Vagina (tissue), 2 donors: ENCODE data around the gene SPATA33. TPM values are rescaled to one million over a fixed set of nuclear protein-coding genes. Genes with fewer than 3 reads are reported as not detected.
"Not testable (repeated sequence)": the region's sequence is repeated elsewhere in the genome, so short reads cannot be mapped to it uniquely, and the experiment has no call there.

Experiments
- DNase-seq, 2 donors: peaks; one replicate each; pipeline ENCODE4 v3.0.0-alpha.2; 2017; ENCODE audit errors: extremely low spot score in 2 of 2
- H3K27ac ChIP-seq: fragments of 200-600 bp; sonication (generic); one replicate; pipeline ENCODE4 v1.5.1; 2019
- H3K27me3 ChIP-seq: fragments of 200-600 bp; sonication (generic); one replicate; pipeline ENCODE4 v1.5.1; 2019
- H3K36me3 ChIP-seq, 2 donors: fragments of 200-600 bp; sonication (generic); one replicate each; pipeline ENCODE4 v1.5.1; 2017 to 2019
- H3K4me1 ChIP-seq: fragments of 200-600 bp; sonication (generic); one replicate; pipeline ENCODE4 v1.5.1; 2019
- H3K4me3 ChIP-seq, 2 donors: fragments of 200-600 bp; sonication (generic); 1 replicate in 1 of 2; 2 replicates in 1 of 2; pipeline ENCODE4 v1.5.1; 2016 to 2019
- H3K9me3 ChIP-seq: fragments of 200-600 bp; sonication (generic); one replicate; pipeline ENCODE4 v1.5.1; 2019
- POLR2A ChIP-seq, 2 donors: fragments of 450-650 bp; IDR thresholded peaks; one replicate each; pipeline ENCODE4 v1.6.1; 2017; ENCODE audit warnings: antibody characterized with exemption in 2 of 2, mild to moderate bottlenecking in 2 of 2, moderate library complexity in 2 of 2
- POLR2AphosphoS5 ChIP-seq, 2 donors: sonication (generic); formaldehyde crosslinking; IDR thresholded peaks; one replicate each; pipeline ENCODE4 v1.9.0; 2017; ENCODE audit warnings: antibody characterized with exemption in 2 of 2, mild to moderate bottlenecking in 2 of 2, low read depth in 1 of 2; ENCODE audit not compliant: insufficient read depth in 1 of 2
- intact Hi-C: fragments of 100-400 bp; cut with DNase I; formaldehyde crosslinking; loops from one replicate; pipeline ENCODE4 v1.15.1; 2023
- total RNA-seq: library from RNA; depleted of rRNA; stranded (reverse); fragments of >200 nt; gene quantifications from one replicate; pipeline ENCODE4 v1.2.3, GENCODE V29; 2016
- TF ChIP-seq, protein P1 (sequence below), 3 experiments: fragments of 450-650 bp in 2 of 3; fragments of 200-600 bp in 1 of 3; sonication (generic) in 1 of 3; IDR thresholded peaks; one replicate each; pipeline ENCODE4 v1.5.1; 2017 to 2019; ENCODE audit warnings: antibody characterized with exemption in 3 of 3, mild to moderate bottlenecking in 2 of 3, moderate library complexity in 2 of 3

SPATA33 gene
- total RNA-seq, 1 donor from 2014 or later, result 5.2 TPM

DNA sequence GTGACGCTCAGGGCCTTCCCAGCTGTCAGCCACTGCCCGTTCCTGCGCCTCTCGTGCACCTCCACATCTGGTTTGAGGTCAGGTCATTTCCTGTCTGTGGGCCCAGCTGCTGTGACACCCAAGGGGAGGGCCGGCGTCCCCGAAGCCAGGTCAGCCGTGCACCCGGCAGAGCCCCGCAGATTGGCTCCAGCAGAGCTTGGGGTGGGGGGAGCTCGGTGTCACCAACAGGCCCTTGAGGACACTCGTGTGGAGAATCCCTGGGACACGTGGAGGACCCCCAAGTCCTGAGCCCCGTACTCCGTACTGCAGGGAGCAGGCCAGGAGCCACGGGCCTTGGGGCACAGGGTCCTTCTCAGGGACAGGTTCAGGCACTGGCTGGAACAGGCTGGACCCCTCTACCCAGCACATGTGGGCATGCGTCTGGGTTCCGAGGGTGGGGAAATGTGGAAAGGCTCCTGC, 39.1 kb downstream of the SPATA33 start:
- TF ChIP-seq POLR2AphosphoS5 (IDR thresholded peaks at IDR 0.05; ENCODE audit: insufficient read depth in 1 of 2, low read depth in 1 of 2), result no peak
- TF ChIP-seq, protein P1, sequence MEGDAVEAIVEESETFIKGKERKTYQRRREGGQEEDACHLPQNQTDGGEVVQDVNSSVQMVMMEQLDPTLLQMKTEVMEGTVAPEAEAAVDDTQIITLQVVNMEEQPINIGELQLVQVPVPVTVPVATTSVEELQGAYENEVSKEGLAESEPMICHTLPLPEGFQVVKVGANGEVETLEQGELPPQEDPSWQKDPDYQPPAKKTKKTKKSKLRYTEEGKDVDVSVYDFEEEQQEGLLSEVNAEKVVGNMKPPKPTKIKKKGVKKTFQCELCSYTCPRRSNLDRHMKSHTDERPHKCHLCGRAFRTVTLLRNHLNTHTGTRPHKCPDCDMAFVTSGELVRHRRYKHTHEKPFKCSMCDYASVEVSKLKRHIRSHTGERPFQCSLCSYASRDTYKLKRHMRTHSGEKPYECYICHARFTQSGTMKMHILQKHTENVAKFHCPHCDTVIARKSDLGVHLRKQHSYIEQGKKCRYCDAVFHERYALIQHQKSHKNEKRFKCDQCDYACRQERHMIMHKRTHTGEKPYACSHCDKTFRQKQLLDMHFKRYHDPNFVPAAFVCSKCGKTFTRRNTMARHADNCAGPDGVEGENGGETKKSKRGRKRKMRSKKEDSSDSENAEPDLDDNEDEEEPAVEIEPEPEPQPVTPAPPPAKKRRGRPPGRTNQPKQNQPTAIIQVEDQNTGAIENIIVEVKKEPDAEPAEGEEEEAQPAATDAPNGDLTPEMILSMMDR (IDR thresholded peaks at IDR 0.05), result no peak
- no peak for TF ChIP-seq POLR2A (IDR thresholded peaks at IDR 0.05)
- Histone ChIP-seq H3K9me3 (no peaks in the 10 kb centered on the region), H3K27ac (no peak overlapping the region), H3K4me3 (no peak overlapping the region), H3K36me3 (peaks cover 0 to 20% of the 10 kb centered on the region in 2 donors), H3K27me3 (no peaks in the 10 kb centered on the region), H3K4me1 (peaks cover 20% of the 10 kb centered on the region)
- intact Hi-C loops, result no loop called here
- no peak for DNase-seq

DNA sequence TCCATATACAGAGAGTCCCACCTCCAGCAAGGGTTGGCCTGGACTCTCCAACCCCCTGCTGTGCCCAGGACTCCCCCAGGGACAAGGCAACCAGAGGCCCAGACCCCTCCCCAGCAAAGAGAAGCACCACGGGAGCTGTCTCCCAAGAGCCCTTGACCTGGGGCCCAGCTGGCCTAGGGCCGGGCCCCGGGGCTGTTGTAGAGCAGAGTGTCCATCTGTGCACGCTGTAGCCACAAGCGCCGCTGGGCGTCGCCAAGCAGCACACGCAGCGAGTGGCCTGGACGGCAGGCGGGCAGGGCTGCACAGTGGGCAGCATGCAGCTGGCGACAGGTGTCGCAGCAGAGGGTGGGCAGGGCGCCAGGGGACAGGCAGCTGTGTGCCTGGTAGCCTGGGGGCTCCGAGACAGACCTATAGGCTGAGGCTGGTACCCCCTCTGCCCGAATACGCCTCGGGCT, 39.6 kb downstream of the SPATA33 start:
- H3K36me3 ChIP-seq, result peaks cover 0 to 17% of the 10 kb centered on the region in 2 donors
- H3K9me3 ChIP-seq, result no peaks in the 10 kb centered on the region
- no peak overlapping the region for H3K4me3 ChIP-seq
- no peaks in the 10 kb centered on the region for H3K27me3 ChIP-seq
- intact Hi-C loops, result no loop called here
- no peak overlapping the region for H3K27ac ChIP-seq
- peaks cover 24% of the 10 kb centered on the region for H3K4me1 ChIP-seq
- TF ChIP-seq POLR2A (IDR thresholded peaks at IDR 0.05) (no peak), POLR2AphosphoS5 (IDR thresholded peaks at IDR 0.05; ENCODE audit: insufficient read depth in 1 of 2, low read depth in 1 of 2) (no peak)
- DNase-seq, result no peak

DNA sequence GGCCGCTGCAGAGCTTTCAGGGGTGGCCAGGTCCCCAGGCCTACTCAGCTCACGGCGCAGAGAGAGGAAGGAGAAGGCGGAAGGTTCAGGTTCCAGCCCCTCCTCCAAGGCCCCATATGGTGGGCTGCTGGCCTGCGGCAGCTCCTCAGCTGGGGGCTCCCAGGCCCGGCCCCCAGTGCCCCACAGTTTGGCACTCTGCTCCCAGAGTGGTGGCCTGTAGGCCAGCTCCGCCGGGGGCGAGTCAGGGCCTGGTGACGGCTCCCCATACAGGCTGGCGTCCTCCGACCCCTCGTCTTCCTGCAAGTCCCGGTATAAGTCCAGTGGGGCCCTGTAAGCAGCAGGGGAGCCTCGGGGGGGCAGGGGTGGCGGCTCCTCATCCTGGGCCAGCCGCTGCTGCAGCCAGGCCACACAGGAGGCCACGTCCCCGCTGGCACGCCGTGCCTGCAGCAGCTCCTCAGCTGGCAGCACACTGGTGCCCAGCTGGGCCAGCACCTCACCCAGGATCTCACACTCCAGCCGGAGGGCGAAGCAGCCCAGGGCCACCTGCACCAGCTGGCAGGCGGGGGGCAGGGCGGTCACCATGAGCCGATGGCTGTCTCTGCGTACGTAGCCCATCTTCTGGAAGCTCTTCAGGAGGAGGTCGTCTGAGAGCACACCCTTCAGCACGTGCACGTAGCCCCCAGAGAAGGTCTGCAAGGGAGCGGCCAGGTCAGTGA, 40.1 kb downstream of the SPATA33 start:
- H3K36me3 ChIP-seq, result peaks cover 0 to 12% of the 10 kb centered on the region in 2 donors
- intact Hi-C loops, result no loop called here
- peaks cover 28% of the 10 kb centered on the region for H3K4me1 ChIP-seq
- no peak overlapping the region for H3K4me3 ChIP-seq
- H3K27me3 ChIP-seq, result no peaks in the 10 kb centered on the region
- H3K9me3 ChIP-seq, result no peaks in the 10 kb centered on the region
- DNase-seq, result no peak
- TF ChIP-seq POLR2AphosphoS5 (IDR thresholded peaks at IDR 0.05; ENCODE audit: insufficient read depth in 1 of 2, low read depth in 1 of 2) (no peak), POLR2A (IDR thresholded peaks at IDR 0.05) (no peak)
- TF ChIP-seq, protein P1 (IDR thresholded peaks at IDR 0.05), result no peak
- H3K27ac ChIP-seq, result no peak overlapping the region

DNA sequence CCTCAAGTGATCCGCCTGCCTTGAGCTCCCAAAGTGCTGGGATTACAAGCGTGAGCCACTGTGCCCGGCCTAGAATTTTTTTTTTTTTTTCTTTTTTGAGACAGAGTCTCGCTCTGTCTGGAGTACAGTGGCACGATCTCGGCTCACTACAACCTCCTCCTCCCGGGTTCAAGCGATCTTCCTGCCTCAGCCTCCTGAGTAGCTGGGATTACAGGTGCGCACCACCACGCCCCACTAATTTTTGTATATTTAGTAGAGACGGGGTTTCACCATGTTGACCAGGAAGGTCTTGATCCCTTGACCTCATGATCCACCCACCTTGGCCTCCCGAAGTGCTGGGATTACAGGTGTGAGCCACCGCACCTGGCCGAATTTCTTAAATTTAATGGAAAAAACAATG, 41.1 kb downstream of the SPATA33 start:
- H3K27ac ChIP-seq, DNase-seq, H3K4me3 ChIP-seq, H3K36me3 ChIP-seq, H3K9me3 ChIP-seq, H3K27me3 ChIP-seq, intact Hi-C loops: not testable (repeated sequence)
- H3K4me1 ChIP-seq, result peaks cover 28% of the 10 kb centered on the region

DNA sequence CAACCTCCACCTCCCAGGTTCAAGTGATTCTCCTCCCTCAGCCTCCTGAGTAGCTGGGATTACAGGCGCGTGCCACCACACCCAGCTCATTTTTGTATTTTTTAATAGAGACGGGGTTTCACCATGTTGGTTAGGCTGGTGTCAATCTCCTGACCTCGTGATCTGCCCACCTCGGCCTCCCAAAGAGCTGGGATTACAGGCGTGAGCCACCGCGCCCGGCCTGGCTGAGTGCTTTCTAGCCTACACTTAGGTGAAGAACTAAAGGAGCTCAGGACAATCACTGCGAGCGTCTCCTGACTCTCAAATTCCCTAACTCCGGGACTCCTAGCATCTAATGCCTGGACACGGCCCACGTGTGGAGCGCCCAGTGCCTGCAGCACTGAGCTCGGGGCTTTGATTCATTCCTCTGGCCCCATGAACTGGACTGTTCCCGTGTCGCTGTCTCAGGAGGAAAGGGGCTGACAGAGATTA, 42.0 kb downstream of the SPATA33 start:
- peaks cover 28% of the 10 kb centered on the region for H3K4me1 ChIP-seq
- H3K27ac ChIP-seq, result peak overlapping the region; percentile 79
- H3K36me3 ChIP-seq, H3K9me3 ChIP-seq, H3K27me3 ChIP-seq, DNase-seq: not testable (repeated sequence)
- peak overlapping the region in 1 of 2 donors; percentile 68 for H3K4me3 ChIP-seq
- intact Hi-C loops, result loop anchor here (5.0 to 10.0 kb wide), 2 partner anchors 137 to 165 kb away; partner anchors contain the start of gene RPL13

DNA sequence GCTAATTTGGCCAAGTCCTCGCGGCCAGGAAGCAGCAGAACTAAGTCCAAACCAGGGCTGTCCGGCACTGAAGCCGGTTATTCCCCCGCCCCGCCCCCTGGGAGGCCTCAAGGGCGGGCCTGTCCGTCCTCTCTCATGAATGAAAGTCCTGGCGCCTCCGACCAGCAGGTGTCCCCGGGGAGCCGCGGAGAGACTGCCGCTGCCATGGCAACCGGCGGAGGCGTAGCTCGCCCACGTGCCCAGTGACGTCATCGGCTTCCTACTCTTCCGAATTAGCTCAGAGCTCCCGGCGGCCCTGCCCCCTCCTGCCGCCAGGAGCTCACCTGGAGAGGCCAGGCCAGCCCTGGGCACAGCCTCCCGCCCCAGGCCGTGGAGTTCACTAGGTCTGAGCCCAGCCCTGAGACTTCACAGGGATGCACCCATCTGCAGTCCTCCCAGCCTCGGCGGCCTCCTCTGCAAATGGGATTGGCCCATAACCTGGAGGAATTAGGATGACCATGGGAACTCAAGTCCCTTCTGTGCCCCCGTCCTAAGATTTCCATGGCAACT, 42.5 kb downstream of the SPATA33 start:
- H3K4me1 ChIP-seq, result peaks cover 28% of the 10 kb centered on the region

More for the DNA sequence above, 42.5 kb downstream of the SPATA33 start:
- H3K9me3 ChIP-seq, result no peaks in the 10 kb centered on the region
- TF ChIP-seq, protein P1 (IDR thresholded peaks at IDR 0.05), result peak; percentile 36 to 71 (median 52)
- TF ChIP-seq POLR2A (IDR thresholded peaks at IDR 0.05) (peak in 1 of 2 donors; percentile 24), POLR2AphosphoS5 (IDR thresholded peaks at IDR 0.05; ENCODE audit: insufficient read depth in 1 of 2, low read depth in 1 of 2) (peak; percentile 84 to 91)
- peak in 1 of 2 donors; percentile 99 for DNase-seq
- peak overlapping the region; percentile 68 to 84 for H3K4me3 ChIP-seq
- intact Hi-C loops, result loop anchor here (5.0 to 10.0 kb wide), 2 partner anchors 138 to 165 kb away; partner anchors contain the start of gene RPL13
- H3K27me3 ChIP-seq, result no peaks in the 10 kb centered on the region
- peak overlapping the region; percentile 79 for H3K27ac ChIP-seq
- no peaks in the 10 kb centered on the region for H3K36me3 ChIP-seq
